HFF-Myc (cell line): ENCODE results near the gene MED17.
"Not testable (repeated sequence)": the region's sequence is repeated elsewhere in the genome, so short reads cannot be mapped to it uniquely, and the experiment has no call there.

ENCODE experiments used
- DNase-seq: peaks from one replicate; pipeline ENCODE4 v3.0.0-alpha.2; 2011; ENCODE audit warnings: low read depth; ENCODE audit errors: extremely low read depth
- H3K4me3 ChIP-seq: replicated peaks from 2 replicates; pipeline ENCODE4 v1.5.1; 2011; ENCODE audit warnings: low read depth, mild to moderate bottlenecking, control low read depth, low read length
- TF ChIP-seq, protein P1 (sequence below): IDR thresholded peaks from 2 replicates; pipeline ENCODE4 v1.5.1; 2012; ENCODE audit warnings: mild to moderate bottlenecking, low read depth, low read length, control low read depth; ENCODE audit errors: missing control alignments

Gene MED17

DNA sequence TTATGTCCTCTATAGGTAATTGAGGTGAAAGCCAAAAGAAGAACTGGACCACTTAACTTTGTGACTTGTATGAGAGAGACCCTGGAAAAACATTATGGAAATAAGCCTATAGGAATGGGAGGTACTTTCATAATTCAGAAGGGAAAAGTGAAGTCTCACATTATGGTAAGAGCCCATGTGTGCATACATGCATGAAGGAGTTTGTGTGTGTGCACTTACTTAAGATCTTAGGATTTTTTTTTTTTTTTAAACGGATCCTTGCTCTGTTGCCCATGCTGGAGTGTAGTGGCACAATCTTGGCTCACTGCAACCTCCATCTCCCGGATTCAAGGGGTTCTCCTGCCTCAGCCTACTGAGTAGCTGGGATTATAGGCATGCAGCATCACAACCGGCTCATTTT lies 26.8 kb upstream of the MED17 start:
- H3K4me3 ChIP-seq: no peak overlapping the region
- DNase-seq: no peak
- TF ChIP-seq, protein P1, sequence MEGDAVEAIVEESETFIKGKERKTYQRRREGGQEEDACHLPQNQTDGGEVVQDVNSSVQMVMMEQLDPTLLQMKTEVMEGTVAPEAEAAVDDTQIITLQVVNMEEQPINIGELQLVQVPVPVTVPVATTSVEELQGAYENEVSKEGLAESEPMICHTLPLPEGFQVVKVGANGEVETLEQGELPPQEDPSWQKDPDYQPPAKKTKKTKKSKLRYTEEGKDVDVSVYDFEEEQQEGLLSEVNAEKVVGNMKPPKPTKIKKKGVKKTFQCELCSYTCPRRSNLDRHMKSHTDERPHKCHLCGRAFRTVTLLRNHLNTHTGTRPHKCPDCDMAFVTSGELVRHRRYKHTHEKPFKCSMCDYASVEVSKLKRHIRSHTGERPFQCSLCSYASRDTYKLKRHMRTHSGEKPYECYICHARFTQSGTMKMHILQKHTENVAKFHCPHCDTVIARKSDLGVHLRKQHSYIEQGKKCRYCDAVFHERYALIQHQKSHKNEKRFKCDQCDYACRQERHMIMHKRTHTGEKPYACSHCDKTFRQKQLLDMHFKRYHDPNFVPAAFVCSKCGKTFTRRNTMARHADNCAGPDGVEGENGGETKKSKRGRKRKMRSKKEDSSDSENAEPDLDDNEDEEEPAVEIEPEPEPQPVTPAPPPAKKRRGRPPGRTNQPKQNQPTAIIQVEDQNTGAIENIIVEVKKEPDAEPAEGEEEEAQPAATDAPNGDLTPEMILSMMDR: no peak

DNA sequence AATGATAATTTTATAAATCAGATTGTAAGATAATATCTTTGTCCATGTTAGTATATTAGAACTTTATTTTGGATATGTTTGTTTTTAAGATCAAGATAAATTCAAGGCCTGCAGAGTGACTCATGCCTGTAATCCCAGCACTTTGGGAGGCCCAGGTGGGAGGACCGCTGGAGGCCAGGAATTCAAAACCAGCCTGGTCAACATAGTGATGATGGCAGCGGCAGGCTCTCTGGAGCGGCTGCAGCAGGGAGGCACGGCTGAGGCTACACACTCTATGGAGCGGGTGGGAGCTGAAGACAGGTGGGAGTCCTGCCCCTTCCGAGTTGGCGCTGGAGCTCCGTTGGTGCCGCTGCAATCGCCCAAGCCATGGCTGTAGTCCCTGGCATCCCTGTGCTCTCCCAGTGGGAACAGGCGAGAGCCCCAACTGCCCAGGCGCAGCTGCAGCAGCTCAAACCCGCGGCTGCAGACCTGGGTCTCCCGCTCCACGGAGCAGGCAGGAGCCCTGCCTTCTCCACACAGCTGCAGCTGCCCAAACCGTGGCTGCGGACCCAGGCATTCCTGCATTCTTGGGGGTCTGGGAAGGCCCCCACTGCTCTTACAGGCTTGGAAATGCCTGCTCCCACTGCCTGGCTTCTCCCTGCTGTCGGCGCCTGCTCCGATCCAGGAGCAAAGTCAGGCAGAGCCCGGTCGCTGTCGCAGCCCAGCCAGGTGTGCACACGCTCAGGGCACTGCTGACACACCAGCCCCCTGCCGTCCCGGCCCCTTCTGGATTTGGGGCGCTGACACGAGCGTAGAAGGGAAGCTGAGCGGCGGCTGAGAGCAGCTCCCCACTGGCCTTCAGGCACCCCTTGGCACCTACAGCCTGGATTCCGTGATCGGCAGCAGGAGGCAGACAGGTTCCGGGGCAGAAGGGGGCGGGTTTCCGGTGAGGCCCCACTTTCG lies 25.9 kb upstream of the MED17 start:
- TF ChIP-seq, protein P1: no peak
- H3K4me3 ChIP-seq: no peak overlapping the region
- DNase-seq: no peak

DNA sequence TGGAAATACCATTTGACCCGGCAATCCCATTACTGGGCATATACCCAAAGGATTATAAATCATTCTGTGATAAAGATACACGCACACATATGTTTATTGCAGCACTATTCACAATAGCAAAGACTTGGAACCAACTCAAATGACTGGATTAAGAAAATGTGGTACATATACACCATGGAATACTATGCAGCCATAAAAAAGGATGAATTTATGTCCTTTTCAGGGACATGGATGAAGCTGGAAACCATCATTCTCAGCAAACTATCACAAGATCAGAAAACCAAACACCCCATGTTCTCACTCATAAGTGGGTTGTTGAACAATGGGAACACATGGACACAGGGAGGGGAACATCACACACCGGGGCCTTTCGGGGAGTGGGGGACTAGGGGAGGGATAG lies 25.0 kb upstream of the MED17 start:
- not testable (repeated sequence) for DNase-seq, H3K4me3 ChIP-seq

DNA sequence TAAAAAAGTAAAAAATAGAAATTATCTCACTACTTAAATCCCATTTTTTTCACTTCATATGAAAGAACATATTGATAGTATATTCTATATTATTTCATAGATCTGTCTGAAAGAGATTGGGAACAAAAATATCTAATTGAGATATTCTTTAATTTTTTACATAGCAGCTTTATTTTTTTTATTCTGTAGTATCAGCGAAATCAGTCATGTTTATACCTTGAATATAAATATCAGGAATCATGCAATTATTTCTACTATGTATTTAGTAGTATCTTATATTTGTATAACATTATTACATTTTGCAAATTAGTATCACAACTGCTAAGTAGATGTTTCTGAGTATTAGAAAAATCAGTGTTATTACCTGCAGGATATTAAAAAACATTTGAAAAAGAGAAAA lies 22.2 kb upstream of the MED17 start:
- TF ChIP-seq, protein P1: no peak
- DNase-seq: no peak
- no peak overlapping the region for H3K4me3 ChIP-seq

DNA sequence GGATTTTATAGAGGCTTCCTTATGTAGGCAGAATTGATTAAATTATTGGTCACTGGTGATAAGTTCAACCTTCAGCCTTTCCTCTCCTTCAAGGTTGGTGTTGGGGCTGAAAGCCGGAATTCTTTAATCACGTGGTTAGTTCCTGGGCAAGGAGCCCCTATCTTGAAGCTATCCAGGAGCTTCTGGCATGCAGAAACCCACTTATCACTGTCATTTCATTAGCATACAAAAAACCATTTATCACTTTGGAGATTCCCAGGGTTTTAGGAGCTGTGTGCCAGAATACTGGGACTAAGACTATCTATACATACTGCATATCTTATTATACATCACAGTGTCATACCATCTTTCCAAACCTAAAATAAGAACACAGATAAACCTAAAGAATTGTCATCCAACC lies 18.5 kb upstream of the MED17 start:
- no peak for DNase-seq
- no peak overlapping the region for H3K4me3 ChIP-seq
- TF ChIP-seq, protein P1: no peak

DNA sequence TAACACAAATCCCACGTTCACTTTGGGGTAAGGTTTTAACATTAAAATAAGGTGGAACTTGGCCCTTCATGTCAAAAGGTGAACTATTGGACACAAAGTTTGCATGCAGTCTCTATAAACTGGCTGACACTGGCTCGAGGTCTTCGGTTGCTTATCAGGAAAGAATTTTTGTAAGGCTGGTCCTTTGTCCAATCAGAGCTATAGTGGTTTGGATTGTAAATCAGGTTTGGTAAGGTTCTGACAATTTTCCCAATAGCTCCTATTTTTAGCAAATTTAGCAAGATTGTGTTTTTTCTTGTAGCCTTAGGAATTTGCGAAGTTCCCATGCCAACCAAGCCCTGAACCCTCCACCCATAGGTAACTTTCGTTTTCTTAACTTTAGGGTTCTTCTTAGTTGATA lies 17.6 kb upstream of the MED17 start:
- TF ChIP-seq, protein P1: no peak
- no peak for DNase-seq
- H3K4me3 ChIP-seq: no peak overlapping the region

DNA sequence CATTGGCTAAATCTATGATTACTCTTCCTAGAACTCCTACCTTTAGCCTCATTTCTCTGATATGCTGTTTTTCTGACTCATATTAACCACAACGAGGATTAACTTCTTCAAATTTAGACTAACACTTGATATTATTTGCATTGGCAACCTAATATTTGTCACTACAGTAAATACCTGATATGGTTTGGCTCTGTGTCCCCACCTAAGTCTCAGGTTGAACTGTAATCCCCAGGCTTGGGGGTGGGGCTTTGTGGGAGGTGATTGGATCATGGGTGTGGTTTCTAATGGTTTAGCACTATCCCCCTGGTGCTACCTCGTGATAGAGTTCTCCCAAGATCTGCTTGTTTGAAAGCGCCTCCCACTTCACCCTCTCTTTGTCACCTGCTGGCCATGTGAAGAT lies 17.1 kb upstream of the MED17 start:
- TF ChIP-seq, protein P1: no peak
- H3K4me3 ChIP-seq: no peak overlapping the region
- no peak for DNase-seq
